GM12872 (cell line): Measurements from ENCODE around the gene DPH3.

Experiments
- CTCF ChIP-seq: IDR thresholded peaks from 3 replicates; pipeline ENCODE4 v1.5.1; 2011; ENCODE audit warnings: low read depth, mild to moderate bottlenecking, low read length, moderate library complexity; ENCODE audit not compliant: insufficient read depth

Gene DPH3

GRCh38 chr3:16289144-16289889 is 24.6 kb upstream of the DPH3 start:
- no peak for TF ChIP-seq CTCF

- no peak for TF ChIP-seq CTCF
Observed at GRCh38 chr3:16288664-16289063, 23.9 kb upstream of the DPH3 start.

- TF ChIP-seq CTCF, result no peak
Observed at GRCh38 chr3:16286751-16287543, 22.2 kb upstream of the DPH3 start.

- no peak for TF ChIP-seq CTCF
Observed at GRCh38 chr3:16286161-16286560, 21.4 kb upstream of the DPH3 start.

GRCh38 chr3:16284633-16285032 is 19.9 kb upstream of the DPH3 start:
- no peak for TF ChIP-seq CTCF

GRCh38 chr3:16280671-16281070 is 15.9 kb upstream of the DPH3 start:
- no peak for TF ChIP-seq CTCF

- no peak for TF ChIP-seq CTCF
Observed at GRCh38 chr3:16279010-16279801, 14.5 kb upstream of the DPH3 start.
